Retina (tissue), 1 donor: ENCODE results near the gene PHACTR3.

Source experiments
- DNase-seq: peaks from one replicate; pipeline ENCODE4 v3.0.0-alpha.2; 2016

PHACTR3 gene

GRCh38 chr20:59676126-59676850 lies 71.9 kb downstream of the PHACTR3 start:
- peak; percentile 17 for DNase-seq

GRCh38 chr20:59676851-59677182 lies 72.5 kb downstream of the PHACTR3 start:
- no peak for DNase-seq

GRCh38 chr20:59677586-59677985 lies 73.2 kb downstream of the PHACTR3 start:
- DNase-seq, result no peak

GRCh38 chr20:59678288-59678687 lies 73.9 kb downstream of the PHACTR3 start:
- no peak for DNase-seq

- DNase-seq, result no peak
These were observed 74.6 kb downstream of the PHACTR3 start for GRCh38 chr20:59678951-59679350.

- no peak for DNase-seq
These were observed 75.9 kb downstream of the PHACTR3 start for GRCh38 chr20:59680148-59680650.

GRCh38 chr20:59680852-59681251 lies 76.5 kb downstream of the PHACTR3 start:
- DNase-seq, result no peak

- DNase-seq, result no peak
These were observed 78.3 kb downstream of the PHACTR3 start for GRCh38 chr20:59682603-59683002.

GRCh38 chr20:59683181-59683580 lies 78.8 kb downstream of the PHACTR3 start:
- no peak for DNase-seq

GRCh38 chr20:59684685-59685242 lies 80.4 kb downstream of the PHACTR3 start:
- no peak for DNase-seq

- DNase-seq, result no peak
These were observed 82.3 kb downstream of the PHACTR3 start for GRCh38 chr20:59686404-59687346.

GRCh38 chr20:59688356-59688755 lies 84.0 kb downstream of the PHACTR3 start:
- no peak for DNase-seq

- DNase-seq, result no peak
These were observed 84.7 kb downstream of the PHACTR3 start for GRCh38 chr20:59688999-59689398.

- no peak for DNase-seq
These were observed 85.8 kb downstream of the PHACTR3 start for GRCh38 chr20:59690101-59690500.

- DNase-seq, result no peak
These were observed 86.6 kb downstream of the PHACTR3 start for GRCh38 chr20:59690976-59691375.

GRCh38 chr20:59692139-59692538 lies 87.8 kb downstream of the PHACTR3 start:
- no peak for DNase-seq

- no peak for DNase-seq
These were observed 89.2 kb downstream of the PHACTR3 start for GRCh38 chr20:59693587-59693986.

- no peak for DNase-seq
These were observed 92.1 kb downstream of the PHACTR3 start for GRCh38 chr20:59696476-59696875.

- no peak for DNase-seq
These were observed 92.7 kb downstream of the PHACTR3 start for GRCh38 chr20:59697068-59697467.

GRCh38 chr20:59698598-59698997 lies 94.3 kb downstream of the PHACTR3 start:
- no peak for DNase-seq

- DNase-seq, result peak; percentile 24
These were observed 96.9 kb downstream of the PHACTR3 start for GRCh38 chr20:59701236-59701635.

GRCh38 chr20:59703046-59703445 lies 98.7 kb downstream of the PHACTR3 start:
- DNase-seq, result no peak

GRCh38 chr20:59705651-59706399 lies 101.5 kb downstream of the PHACTR3 start:
- no peak for DNase-seq
